Measurements from ENCODE around the gene LMF1.

LMF1 gene

GRCh38 chr16:970766-971581, at the start of gene LMF1:
LMF1 (minus strand) TSS chr16:970984; CDS start chr16:970980, 4 bp downstream.
- DNase-seq (ENCODE audit: low read depth in 2 of 2), result peak; percentile 90 to 99

GRCh38 chr16:1020091-1020399, 49.3 kb upstream of the LMF1 start:
- DNase-seq (ENCODE audit: low read depth in 2 of 2), result no peak

- DNase-seq (ENCODE audit: low read depth in 2 of 2), result no peak
Measured at GRCh38 chr16:1019231-1020090, 48.7 kb upstream of the LMF1 start.

GRCh38 chr16:1018447-1019198, 47.8 kb upstream of the LMF1 start:
- DNase-seq (ENCODE audit: low read depth in 2 of 2), result no peak

- no peak for DNase-seq (ENCODE audit: low read depth in 2 of 2)
Measured at GRCh38 chr16:1014771-1015495, 44.1 kb upstream of the LMF1 start.

- no peak for DNase-seq (ENCODE audit: low read depth in 2 of 2)
Measured at GRCh38 chr16:1014221-1014620, 43.4 kb upstream of the LMF1 start.

GRCh38 chr16:1013593-1013900, 42.8 kb upstream of the LMF1 start:
- no peak for DNase-seq (ENCODE audit: low read depth in 2 of 2)

GRCh38 chr16:1012722-1013592, 42.2 kb upstream of the LMF1 start:
- no peak for DNase-seq (ENCODE audit: low read depth in 2 of 2)

GRCh38 chr16:1012135-1012534, 41.4 kb upstream of the LMF1 start:
- no peak for DNase-seq (ENCODE audit: low read depth in 2 of 2)

- no peak for DNase-seq (ENCODE audit: low read depth in 2 of 2)
Measured at GRCh38 chr16:1011316-1012082, 40.7 kb upstream of the LMF1 start.

- DNase-seq (ENCODE audit: low read depth in 2 of 2), result no peak
Measured at GRCh38 chr16:1010815-1011214, 40.0 kb upstream of the LMF1 start.

GRCh38 chr16:1010251-1010650, 39.5 kb upstream of the LMF1 start:
- no peak for DNase-seq (ENCODE audit: low read depth in 2 of 2)

GRCh38 chr16:1009358-1010150, 38.8 kb upstream of the LMF1 start:
- DNase-seq (ENCODE audit: low read depth in 2 of 2), result no peak

- no peak for DNase-seq (ENCODE audit: low read depth in 2 of 2)
Measured at GRCh38 chr16:1008085-1008484, 37.3 kb upstream of the LMF1 start.

GRCh38 chr16:1007284-1007850, 36.6 kb upstream of the LMF1 start:
- no peak for DNase-seq (ENCODE audit: low read depth in 2 of 2)

GRCh38 chr16:1006781-1007180, 36.0 kb upstream of the LMF1 start:
- no peak for DNase-seq (ENCODE audit: low read depth in 2 of 2)

GRCh38 chr16:1005286-1005685, 34.5 kb upstream of the LMF1 start:
- no peak for DNase-seq (ENCODE audit: low read depth in 2 of 2)

- no peak for DNase-seq (ENCODE audit: low read depth in 2 of 2)
Measured at GRCh38 chr16:1003391-1004347, 32.9 kb upstream of the LMF1 start.

Measured in stimulated activated CD8-positive, alpha-beta memory T cell treated with anti-CD3 and anti-CD28 coated beads, Interleukin-7, amount 100 ng/mL, for 1 hour (primary cell).